IgD-negative memory B cell (primary cell): Measurements from ENCODE around the gene CD96. TPM values are rescaled to one million over a fixed set of nuclear protein-coding genes. Genes with fewer than 3 reads are reported as not detected.

Experiments
- H3K27ac Mint-ChIP-seq, 3 donors: one replicate each; pipeline ENCODE4 v1.8.0; 2020 to 2022; ENCODE audit warnings: mild to moderate bottlenecking in 3 of 3, mixed read lengths in 3 of 3, moderate library complexity in 1 of 3
- H3K27me3 Mint-ChIP-seq: one replicate; pipeline ENCODE4 v1.8.0; 2021; ENCODE audit warnings: mixed read lengths
- H3K36me3 Mint-ChIP-seq: one replicate; pipeline ENCODE4 v1.8.0; 2020; ENCODE audit warnings: mild to moderate bottlenecking, mixed read lengths
- H3K4me1 Mint-ChIP-seq, 3 donors: one replicate each; pipeline ENCODE4 v1.8.0; 2020 to 2022; ENCODE audit warnings: mixed read lengths in 3 of 3, mild to moderate bottlenecking in 1 of 3
- H3K4me3 Mint-ChIP-seq, 4 donors: one replicate each; pipeline ENCODE4 v1.8.0; 2020 to 2022; ENCODE audit warnings: mild to moderate bottlenecking in 4 of 4, mixed read lengths in 4 of 4, moderate library complexity in 3 of 4
- H3K9me3 Mint-ChIP-seq, 3 donors: one replicate each; pipeline ENCODE4 v1.8.0; 2020 to 2021; ENCODE audit warnings: mixed read lengths in 3 of 3, mild to moderate bottlenecking in 1 of 3
- polyA plus RNA-seq: library from polyadenylated mRNA; unstranded; fragments of 300-500 nt; fragmentation: Illumina TruSeq; gene quantifications from one replicate; pipeline ENCODE4 v1.2.3, GENCODE V29; 2021

CD96 gene
- polyA plus RNA-seq, 1 donor from 2014 or later, result 84.7 TPM

- no peak overlapping the region for H3K27ac Mint-ChIP-seq
- H3K9me3 Mint-ChIP-seq, result no peaks in the 10 kb centered on the region
- H3K4me3 Mint-ChIP-seq, result no peak overlapping the region
- peaks cover 2% of the 10 kb centered on the region for H3K27me3 Mint-ChIP-seq
- peaks cover 3% of the 10 kb centered on the region for H3K36me3 Mint-ChIP-seq
- peaks cover 6 to 8% (median 6%) of the 10 kb centered on the region in 3 donors for H3K4me1 Mint-ChIP-seq
Measured at GRCh38 chr3:111577798-111578685, 36.0 kb downstream of the CD96 start.

- Mint-ChIP-seq H3K4me3 (no peak overlapping the region), H3K4me1 (peaks cover 6 to 8% (median 6%) of the 10 kb centered on the region in 3 donors), H3K27me3 (peaks cover 2% of the 10 kb centered on the region), H3K27ac (no peak overlapping the region), H3K36me3 (peaks cover 2% of the 10 kb centered on the region), H3K9me3 (no peaks in the 10 kb centered on the region)
Measured at GRCh38 chr3:111578867-111579266, 36.9 kb downstream of the CD96 start.

GRCh38 chr3:111579495-111579894 is 37.5 kb downstream of the CD96 start:
- H3K36me3 Mint-ChIP-seq, result peaks cover 2% of the 10 kb centered on the region
- no peaks in the 10 kb centered on the region for H3K9me3 Mint-ChIP-seq
- no peak overlapping the region for H3K27ac Mint-ChIP-seq
- H3K27me3 Mint-ChIP-seq, result peaks cover 2% of the 10 kb centered on the region
- peak overlapping the region in 1 of 4 donors; percentile 50 for H3K4me3 Mint-ChIP-seq
- peaks cover 6 to 8% (median 6%) of the 10 kb centered on the region in 3 donors for H3K4me1 Mint-ChIP-seq

- peak overlapping the region in 1 of 4 donors; percentile 1 for H3K4me3 Mint-ChIP-seq
- H3K4me1 Mint-ChIP-seq, result peaks cover 6 to 8% (median 6%) of the 10 kb centered on the region in 3 donors
- H3K27ac Mint-ChIP-seq, result no peak overlapping the region
- H3K9me3 Mint-ChIP-seq, result peaks cover 0 to 2% (median 0%) of the 10 kb centered on the region in 3 donors
- peaks cover 3% of the 10 kb centered on the region for H3K27me3 Mint-ChIP-seq
- H3K36me3 Mint-ChIP-seq, result peaks cover 2% of the 10 kb centered on the region
Measured at GRCh38 chr3:111581403-111582119, 39.6 kb downstream of the CD96 start.

GRCh38 chr3:111582120-111582474 is 40.1 kb downstream of the CD96 start:
- peaks cover 3% of the 10 kb centered on the region for H3K27me3 Mint-ChIP-seq

GRCh38 chr3:111584744-111585143 is 42.7 kb downstream of the CD96 start:
- Mint-ChIP-seq H3K36me3 (peaks cover 2% of the 10 kb centered on the region), H3K4me1 (peaks cover 0 to 10% (median 5%) of the 10 kb centered on the region in 3 donors), H3K4me3 (no peak overlapping the region), H3K27me3 (peaks cover 3% of the 10 kb centered on the region), H3K27ac (no peak overlapping the region), H3K9me3 (peaks cover 0 to 2% (median 0%) of the 10 kb centered on the region in 3 donors)

More at GRCh38 chr3:111582120-111582474, 40.1 kb downstream of the CD96 start:
- Mint-ChIP-seq H3K36me3 (peaks cover 2% of the 10 kb centered on the region), H3K9me3 (peaks cover 0 to 2% (median 0%) of the 10 kb centered on the region in 3 donors), H3K4me1 (peaks cover 6 to 8% (median 8%) of the 10 kb centered on the region in 3 donors), H3K4me3 (no peak overlapping the region), H3K27ac (no peak overlapping the region)

- Mint-ChIP-seq H3K27ac (no peak overlapping the region), H3K4me1 (peaks cover 4 to 10% (median 6%) of the 10 kb centered on the region in 3 donors), H3K9me3 (peaks cover 0 to 2% (median 0%) of the 10 kb centered on the region in 3 donors), H3K27me3 (peaks cover 3% of the 10 kb centered on the region), H3K36me3 (peaks cover 2% of the 10 kb centered on the region), H3K4me3 (no peak overlapping the region)
Measured at GRCh38 chr3:111585217-111585616, 43.2 kb downstream of the CD96 start.

- peaks cover 0 to 2% (median 0%) of the 10 kb centered on the region in 3 donors for H3K9me3 Mint-ChIP-seq
- H3K27me3 Mint-ChIP-seq, result peaks cover 2% of the 10 kb centered on the region
- no peak overlapping the region for H3K27ac Mint-ChIP-seq
- no peak overlapping the region for H3K4me3 Mint-ChIP-seq
- H3K36me3 Mint-ChIP-seq, result peaks cover 2% of the 10 kb centered on the region
- H3K4me1 Mint-ChIP-seq, result peaks cover 12 to 17% (median 13%) of the 10 kb centered on the region in 3 donors
Measured at GRCh38 chr3:111588527-111588926, 46.5 kb downstream of the CD96 start.

- H3K27ac Mint-ChIP-seq, result peak overlapping the region in 1 of 3 donors; percentile 17
- peaks cover 0 to 2% (median 0%) of the 10 kb centered on the region in 3 donors for H3K9me3 Mint-ChIP-seq
- peaks cover 22 to 24% (median 22%) of the 10 kb centered on the region in 3 donors for H3K4me1 Mint-ChIP-seq
Measured at GRCh38 chr3:111589303-111590142, 47.5 kb downstream of the CD96 start.

GRCh38 chr3:111590143-111590491 is 48.1 kb downstream of the CD96 start:
- H3K9me3 Mint-ChIP-seq, result peaks cover 0 to 2% (median 0%) of the 10 kb centered on the region in 3 donors
- peak overlapping the region in 1 of 3 donors; percentile 17 for H3K27ac Mint-ChIP-seq
- H3K36me3 Mint-ChIP-seq, result peaks cover 6% of the 10 kb centered on the region
- peak overlapping the region in 1 of 4 donors; percentile 38 for H3K4me3 Mint-ChIP-seq
- peaks cover 2% of the 10 kb centered on the region for H3K27me3 Mint-ChIP-seq
- peaks cover 26 to 28% (median 27%) of the 10 kb centered on the region in 3 donors for H3K4me1 Mint-ChIP-seq

More at GRCh38 chr3:111589303-111590142, 47.5 kb downstream of the CD96 start:
- peaks cover 6% of the 10 kb centered on the region for H3K36me3 Mint-ChIP-seq
- peaks cover 2% of the 10 kb centered on the region for H3K27me3 Mint-ChIP-seq
- H3K4me3 Mint-ChIP-seq, result no peak overlapping the region

GRCh38 chr3:111591555-111591954 is 49.6 kb downstream of the CD96 start:
- Mint-ChIP-seq H3K27me3 (no peaks in the 10 kb centered on the region), H3K36me3 (peaks cover 6% of the 10 kb centered on the region), H3K9me3 (no peaks in the 10 kb centered on the region), H3K27ac (peak overlapping the region in 1 of 3 donors; percentile 75), H3K4me1 (peaks cover 32 to 33% (median 32%) of the 10 kb centered on the region in 3 donors), H3K4me3 (peak overlapping the region in 1 of 4 donors; percentile 19)

- peaks cover 6% of the 10 kb centered on the region for H3K36me3 Mint-ChIP-seq
- H3K4me3 Mint-ChIP-seq, result no peak overlapping the region
- no peaks in the 10 kb centered on the region for H3K27me3 Mint-ChIP-seq
- peaks cover 31 to 33% (median 32%) of the 10 kb centered on the region in 3 donors for H3K4me1 Mint-ChIP-seq
- no peaks in the 10 kb centered on the region for H3K9me3 Mint-ChIP-seq
- H3K27ac Mint-ChIP-seq, result peak overlapping the region in 2 of 3 donors; percentile 7 to 75
Measured at GRCh38 chr3:111592143-111592542, 50.1 kb downstream of the CD96 start.

GRCh38 chr3:111592936-111593335 is 50.9 kb downstream of the CD96 start:
- H3K9me3 Mint-ChIP-seq, result no peaks in the 10 kb centered on the region
- no peaks in the 10 kb centered on the region for H3K27me3 Mint-ChIP-seq
- peak overlapping the region in 2 of 3 donors; percentile 12 to 79 for H3K27ac Mint-ChIP-seq
- H3K4me1 Mint-ChIP-seq, result peaks cover 31 to 33% (median 32%) of the 10 kb centered on the region in 3 donors
- H3K36me3 Mint-ChIP-seq, result peaks cover 6% of the 10 kb centered on the region
- peak overlapping the region in 3 of 4 donors; percentile 11 to 79 (median 34) for H3K4me3 Mint-ChIP-seq

- H3K4me1 Mint-ChIP-seq, result peaks cover 31 to 33% (median 32%) of the 10 kb centered on the region in 3 donors
- peak overlapping the region; percentile 7 to 48 (median 12) for H3K27ac Mint-ChIP-seq
- no peaks in the 10 kb centered on the region for H3K9me3 Mint-ChIP-seq
- H3K27me3 Mint-ChIP-seq, result no peaks in the 10 kb centered on the region
- H3K4me3 Mint-ChIP-seq, result peak overlapping the region; percentile 11 to 79 (median 33)
- peaks cover 6% of the 10 kb centered on the region for H3K36me3 Mint-ChIP-seq
Measured at GRCh38 chr3:111593666-111594065, 51.7 kb downstream of the CD96 start.
